Breast epithelium (tissue), 4 donors: ENCODE results near the gene WDR43. TPM values are rescaled to one million over a fixed set of nuclear protein-coding genes. Genes with fewer than 3 reads are reported as not detected.

Experiments used
- DNase-seq, 2 donors: peaks; one replicate each; pipeline ENCODE4 v3.0.0-alpha.2; 2019; ENCODE audit warnings: low spot score in 2 of 2
- H3K27ac ChIP-seq, 2 donors: fragments of 200-600 bp; sonication (generic) in 1 of 2; one replicate each; pipeline ENCODE4 v1.5.1; 2016 to 2019; ENCODE audit warnings: mild to moderate bottlenecking in 1 of 2
- H3K27me3 ChIP-seq, 2 donors: fragments of 200-600 bp; sonication (generic) in 1 of 2; one replicate each; pipeline versions ENCODE4 v1.5.1 to v1.6.0; 2017 to 2019; ENCODE audit warnings: control low read depth in 1 of 2, mild to moderate bottlenecking in 1 of 2
- H3K36me3 ChIP-seq: fragments of 200-600 bp; one replicate; pipeline ENCODE4 v1.5.1; 2019
- H3K4me1 ChIP-seq, 2 donors: fragments of 200-600 bp; sonication (generic); one replicate each; pipeline ENCODE4 v1.5.1; 2016 to 2019; ENCODE audit warnings: control low read depth in 1 of 2
- H3K4me3 ChIP-seq, 3 donors: fragments of 200-600 bp; sonication (generic); 1 replicate in 2 of 3; 2 replicates in 1 of 3; pipeline ENCODE4 v1.5.1; 2016 to 2019; ENCODE audit warnings: mild to moderate bottlenecking in 3 of 3, moderate library complexity in 2 of 3
- H3K9me3 ChIP-seq, 2 donors: fragments of 200-600 bp; sonication (generic) in 1 of 2; one replicate each; pipeline ENCODE4 v1.5.1; 2016 to 2019; ENCODE audit warnings: control low read depth in 1 of 2
- CTCF ChIP-seq, 3 donors: fragments of 450-650 bp; IDR thresholded peaks; one replicate each; pipeline ENCODE4 v1.5.1; 2016 to 2017; ENCODE audit warnings: antibody characterized with exemption in 3 of 3, mild to moderate bottlenecking in 3 of 3, moderate library complexity in 3 of 3
- POLR2A ChIP-seq: fragments of 450-650 bp; IDR thresholded peaks from one replicate; pipeline ENCODE4 v1.6.1; 2016; ENCODE audit warnings: antibody characterized with exemption, mild to moderate bottlenecking, moderate library complexity
- POLR2AphosphoS5 ChIP-seq, 3 donors: sonication (generic); formaldehyde crosslinking; IDR thresholded peaks; one replicate each; pipeline ENCODE4 v1.6.1; 2017; ENCODE audit warnings: antibody characterized with exemption in 3 of 3
- intact Hi-C: fragments of 100-400 bp; cut with DNase I; formaldehyde crosslinking; loops from one replicate; pipeline ENCODE4 v1.15.1; 2023; ENCODE audit warnings: low total_unique reads
- total RNA-seq, 3 donors: library from RNA; depleted of rRNA; stranded (reverse); fragments of >200 nt; gene quantifications; one replicate each; pipeline ENCODE4 v1.1.0, GENCODE V29; 2016

Gene WDR43
- total RNA-seq, 3 donors from 2014 or later, result 55.1 to 67.8 (median 64.5) TPM

- H3K4me1 ChIP-seq, result no peaks in the 10 kb centered on the region
- intact Hi-C loops, result no loop called here
- peaks cover 9% of the 10 kb centered on the region for H3K36me3 ChIP-seq
- H3K9me3 ChIP-seq, result peaks cover 6 to 8% of the 10 kb centered on the region in 2 donors
- no peak for TF ChIP-seq CTCF (IDR thresholded peaks at IDR 0.05)
- TF ChIP-seq POLR2A, result no peak
- TF ChIP-seq POLR2AphosphoS5 (IDR thresholded peaks at IDR 0.05), result no peak
- peak overlapping the region in 1 of 2 donors; percentile 61 for H3K27ac ChIP-seq
- no peak overlapping the region for H3K4me3 ChIP-seq
- no peak for DNase-seq
- H3K27me3 ChIP-seq, result no peaks in the 10 kb centered on the region
These were observed 56.6 kb downstream of the WDR43 start for GRCh38 chr2:28950941-28951630.

DNA sequence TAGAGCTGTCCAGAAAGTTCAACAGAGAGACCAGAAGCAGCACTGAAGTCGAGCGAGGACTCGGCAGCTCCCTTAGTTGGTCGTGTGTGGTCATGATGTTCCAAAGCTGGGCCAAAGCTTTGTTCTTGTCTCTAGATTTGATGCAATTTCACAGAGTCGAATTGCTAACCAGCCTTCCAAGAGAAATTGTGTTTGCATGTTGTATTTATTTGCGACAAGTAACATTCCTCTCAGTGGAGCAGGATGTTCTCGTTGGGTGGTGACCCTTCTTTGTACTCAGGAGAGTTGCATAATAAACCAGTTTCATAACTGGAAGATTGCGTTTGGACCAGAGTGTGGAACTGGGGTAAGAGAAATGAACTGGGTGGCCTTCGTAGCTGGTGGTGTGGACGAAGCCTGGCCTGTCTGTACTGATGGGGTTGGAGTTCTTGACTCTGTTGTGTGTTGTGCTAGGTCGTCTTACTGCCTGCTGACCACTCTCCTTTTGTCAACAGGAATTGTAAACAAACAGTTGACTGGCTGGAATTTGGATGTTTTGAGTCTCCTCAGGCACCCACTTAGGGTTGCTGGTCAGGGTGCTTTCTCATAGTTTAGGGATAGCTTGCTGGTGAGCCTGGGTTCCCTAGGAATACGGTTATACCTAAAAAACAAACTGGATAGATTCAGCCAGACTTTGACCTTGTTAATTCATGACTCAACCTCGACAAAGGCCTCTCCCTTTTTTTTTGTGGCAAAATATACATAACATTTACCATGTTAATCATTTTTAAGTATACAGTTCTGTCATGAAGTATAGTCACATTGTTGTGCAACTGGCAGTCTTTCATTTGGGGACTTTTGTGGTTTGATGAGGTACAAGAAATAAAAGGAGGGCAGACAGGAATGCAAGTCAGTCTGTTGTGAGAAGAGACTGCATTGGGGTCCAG is 57.7 kb downstream of the WDR43 start:
- intact Hi-C loops, result no loop called here
- TF ChIP-seq POLR2A (no peak), POLR2AphosphoS5 (IDR thresholded peaks at IDR 0.05) (peak in 2 of 3 donors; percentile 19 to 67), CTCF (IDR thresholded peaks at IDR 0.05) (no peak)
- Histone ChIP-seq H3K36me3 (no peaks in the 10 kb centered on the region), H3K4me1 (no peaks in the 10 kb centered on the region), H3K27ac (peak overlapping the region in 1 of 2 donors; percentile 61), H3K4me3 (no peak overlapping the region), H3K9me3 (peaks cover 6 to 8% of the 10 kb centered on the region in 2 donors), H3K27me3 (no peaks in the 10 kb centered on the region)
- no peak for DNase-seq

DNA sequence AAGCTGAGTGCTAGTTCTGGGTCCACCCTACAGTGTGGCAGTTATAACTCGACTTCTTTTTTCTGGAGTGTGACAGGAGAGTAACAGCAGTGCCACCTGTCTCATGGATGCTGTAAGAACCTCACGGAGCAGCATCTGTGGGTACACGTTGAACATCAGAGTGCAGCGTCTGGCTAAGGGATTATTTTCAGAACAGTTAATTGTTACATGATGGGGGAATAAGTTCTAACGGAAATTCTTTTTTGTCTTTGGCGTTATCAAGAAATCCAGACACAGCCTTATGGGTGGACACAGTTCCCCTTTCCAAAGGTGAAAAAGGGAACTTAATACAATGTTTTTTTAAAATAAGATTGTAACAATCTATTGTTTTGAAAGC is 58.4 kb downstream of the WDR43 start:
- Histone ChIP-seq H3K27me3 (no peaks in the 10 kb centered on the region), H3K9me3 (peaks cover 6 to 8% of the 10 kb centered on the region in 2 donors), H3K4me1 (no peaks in the 10 kb centered on the region), H3K27ac (peak overlapping the region in 1 of 2 donors; percentile 61), H3K4me3 (no peak overlapping the region), H3K36me3 (no peaks in the 10 kb centered on the region)
- TF ChIP-seq POLR2AphosphoS5 (IDR thresholded peaks at IDR 0.05), result no peak
- no peak for TF ChIP-seq POLR2A
- TF ChIP-seq CTCF (IDR thresholded peaks at IDR 0.05), result no peak
- intact Hi-C loops, result no loop called here
- no peak for DNase-seq

DNA sequence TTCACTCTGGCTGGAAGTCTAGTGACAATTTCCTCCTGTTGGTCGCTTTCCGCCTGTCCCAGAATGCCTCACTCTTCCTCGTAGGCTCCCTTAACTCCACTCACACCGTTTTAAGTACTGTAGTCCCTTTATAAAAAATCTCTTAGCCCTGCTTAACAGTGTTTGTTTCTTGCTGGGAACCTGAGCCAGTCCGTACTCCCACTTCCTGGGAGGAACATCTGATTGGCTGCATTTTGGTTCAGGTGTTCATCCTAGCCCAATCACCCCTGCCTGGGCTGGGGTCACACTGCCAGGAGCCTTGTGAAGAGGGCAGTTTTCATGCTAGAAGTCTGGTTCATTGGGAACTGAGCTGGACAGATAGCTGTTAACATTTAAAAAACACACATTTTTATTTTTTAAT is 61.0 kb downstream of the WDR43 start:
- Histone ChIP-seq H3K36me3 (no peaks in the 10 kb centered on the region), H3K4me3 (no peak overlapping the region), H3K27ac (no peak overlapping the region), H3K9me3 (no peaks in the 10 kb centered on the region), H3K4me1 (no peaks in the 10 kb centered on the region), H3K27me3 (no peaks in the 10 kb centered on the region)
- DNase-seq, result no peak
- intact Hi-C loops, result no loop called here
- TF ChIP-seq POLR2AphosphoS5 (IDR thresholded peaks at IDR 0.05) (no peak), POLR2A (no peak), CTCF (IDR thresholded peaks at IDR 0.05) (no peak)

GRCh38 chr2:28956415-28956826 is 62.0 kb downstream of the WDR43 start:
- no peaks in the 10 kb centered on the region for H3K36me3 ChIP-seq
- TF ChIP-seq POLR2A (no peak), POLR2AphosphoS5 (IDR thresholded peaks at IDR 0.05) (no peak), CTCF (IDR thresholded peaks at IDR 0.05) (no peak)
- intact Hi-C loops, result no loop called here
- H3K27ac ChIP-seq, result no peak overlapping the region
- no peaks in the 10 kb centered on the region for H3K27me3 ChIP-seq
- DNase-seq, result no peak
- no peaks in the 10 kb centered on the region for H3K9me3 ChIP-seq
- no peaks in the 10 kb centered on the region for H3K4me1 ChIP-seq
- no peak overlapping the region for H3K4me3 ChIP-seq
